Natural killer cell (primary cell): ENCODE measurements around the gene RUNX1. TPM values are rescaled to one million over a fixed set of nuclear protein-coding genes. Genes with fewer than 3 reads are reported as not detected.

ENCODE experiments used
- ATAC-seq, 3 donors: fragments of 150-1000 bp in 2 of 3; fragments of 200-7000 bp in 1 of 3; cut with Tn5 transposase; 1 replicate in 1 of 3; 2 replicates in 2 of 3; pipeline ENCODE4 v1.10.0; 2021; ENCODE audit warnings: mild to moderate bottlenecking in 2 of 3, moderate library complexity in 2 of 3
- DNase-seq, 2 donors: peaks; one replicate each; pipeline versions ENCODE4 v3.0.0 to v3.0.0-alpha.2; 2013 to 2021; ENCODE audit warnings: mixed read lengths in 1 of 2
- H3K27ac ChIP-seq: one replicate; pipeline ENCODE4 v1.5.1; 2013; ENCODE audit warnings: mild to moderate bottlenecking, low read length
- H3K27me3 ChIP-seq: one replicate; pipeline ENCODE4 v1.6.1; 2013; ENCODE audit warnings: low read length; ENCODE audit not compliant: control insufficient read depth, insufficient read depth
- H3K36me3 ChIP-seq: one replicate; pipeline ENCODE4 v1.6.1; 2013; ENCODE audit warnings: low read length; ENCODE audit not compliant: control insufficient read depth, insufficient read depth
- H3K4me1 ChIP-seq: one replicate; pipeline ENCODE4 v1.6.1; 2013; ENCODE audit warnings: low read length; ENCODE audit not compliant: control insufficient read depth, insufficient read depth
- H3K4me3 ChIP-seq: one replicate; pipeline ENCODE4 v1.5.1; 2013; ENCODE audit warnings: low read length
- H3K9me3 ChIP-seq: one replicate; pipeline ENCODE4 v1.6.1; 2013; ENCODE audit warnings: low read length; ENCODE audit not compliant: control insufficient read depth, insufficient read depth
- H3K27ac Mint-ChIP-seq, 2 donors: one replicate each; pipeline ENCODE4 v1.8.0; 2022; ENCODE audit warnings: mild to moderate bottlenecking in 2 of 2, mixed read lengths in 2 of 2, moderate library complexity in 1 of 2
- H3K27me3 Mint-ChIP-seq, 2 donors: one replicate each; pipeline ENCODE4 v1.8.0; 2022; ENCODE audit warnings: low read depth in 2 of 2, mixed read lengths in 2 of 2
- H3K36me3 Mint-ChIP-seq: one replicate; pipeline ENCODE4 v1.8.0; 2022; ENCODE audit warnings: mixed read lengths
- H3K4me1 Mint-ChIP-seq, 2 donors: one replicate each; pipeline ENCODE4 v1.8.0; 2022; ENCODE audit warnings: mixed read lengths in 2 of 2
- H3K4me3 Mint-ChIP-seq: one replicate; pipeline ENCODE4 v1.8.0; 2022; ENCODE audit warnings: mild to moderate bottlenecking, moderate library complexity, mixed read lengths
- H3K9me3 Mint-ChIP-seq, 2 donors: one replicate each; pipeline ENCODE4 v1.8.0; 2022; ENCODE audit warnings: mixed read lengths in 2 of 2
- CTCF ChIP-seq: fragments of 200-600 bp; IDR thresholded peaks from one replicate; pipeline ENCODE4 v1.8.0; 2022; ENCODE audit warnings: antibody characterized with exemption
- WGBS: methylation state at CpG from one replicate; pipeline ENCODE4 v1.1.7; 2013; ENCODE audit warnings: missing lambda C conversion rate; ENCODE audit not compliant: insufficient coverage; 5-methylcytosine and 5-hydroxymethylcytosine counted together
- intact Hi-C: fragments of 100-400 bp; cut with micrococcal nuclease; formaldehyde crosslinking; loops from one replicate; pipeline ENCODE4 v1.14.2; 2022
- total RNA-seq, 4 donors: library from RNA; stranded (reverse); fragments of 120-200 nt in 1 of 4; gene quantifications; one replicate each; pipeline versions ENCODE4 v1.2.3 to v1.2.4, GENCODE V29; 2013 to 2022

The RUNX1 gene
- total RNA-seq, 3 donors from 2014 or later (not counting 1 experiment from before 2014, with no cell fraction given): 62.1 to 171 (median 98.2) TPM

GRCh38 chr21:35081861-35082260 lies 32.8 kb upstream of the RUNX1 start:
- Histone ChIP-seq H3K9me3 (no peaks in the 10 kb centered on the region), H3K36me3 (no peaks in the 10 kb centered on the region), H3K27me3 (no peaks in the 10 kb centered on the region), H3K4me1 (no peaks in the 10 kb centered on the region), H3K4me3 (no peak overlapping the region), H3K27ac (no peak overlapping the region)
- Mint-ChIP-seq H3K9me3 (peaks cover 0 to 2% of the 10 kb centered on the region in 2 donors), H3K36me3 (no peaks in the 10 kb centered on the region), H3K4me1 (peaks cover 0 to 4% of the 10 kb centered on the region in 2 donors), H3K27me3 (no peaks in the 10 kb centered on the region), H3K27ac (no peak overlapping the region), H3K4me3 (no peak overlapping the region)
- intact Hi-C loops: no loop called here
- no peak for TF ChIP-seq CTCF
- 100% methylated on average over 1 of the region's 2 CpGs for WGBS
- ATAC-seq (no peak), DNase-seq (no peak)

- intact Hi-C loops: no loop called here
- no peak for TF ChIP-seq CTCF
- H3K36me3 Mint-ChIP-seq: peaks cover 4% of the 10 kb centered on the region
- H3K27ac Mint-ChIP-seq: no peak overlapping the region
- DNase-seq: no peak
- no peak for ATAC-seq
- Histone ChIP-seq H3K27me3 (no peaks in the 10 kb centered on the region), H3K4me3 (no peak overlapping the region), H3K36me3 (no peaks in the 10 kb centered on the region), H3K27ac (no peak overlapping the region), H3K4me1 (no peaks in the 10 kb centered on the region), H3K9me3 (peaks cover 2% of the 10 kb centered on the region)
- H3K9me3 Mint-ChIP-seq: peaks cover under 1% of the 10 kb centered on the region in 2 donors
- peaks cover 0 to 2% of the 10 kb centered on the region in 2 donors for H3K27me3 Mint-ChIP-seq
- H3K4me3 Mint-ChIP-seq: no peak overlapping the region
- H3K4me1 Mint-ChIP-seq: peaks cover 0 to 4% of the 10 kb centered on the region in 2 donors
- WGBS: 100% methylated on average over 1 of the region's 3 CpGs
Observed at GRCh38 chr21:35079181-35079580, 30.1 kb upstream of the RUNX1 start.

GRCh38 chr21:35077975-35078374 lies 28.9 kb upstream of the RUNX1 start:
- DNase-seq (no peak), ATAC-seq (no peak)
- TF ChIP-seq CTCF: no peak
- intact Hi-C loops: no loop called here
- WGBS: 88% methylated on average over 4 of the region's 4 CpGs
- no peaks in the 10 kb centered on the region for H3K36me3 ChIP-seq
- Mint-ChIP-seq H3K4me3 (no peak overlapping the region), H3K27ac (no peak overlapping the region), H3K27me3 (peaks cover 5 to 7% of the 10 kb centered on the region in 2 donors), H3K9me3 (peaks cover 0 to 5% of the 10 kb centered on the region in 2 donors), H3K36me3 (peaks cover 9% of the 10 kb centered on the region), H3K4me1 (peaks cover 0 to 4% of the 10 kb centered on the region in 2 donors)
- H3K27ac ChIP-seq: no peak overlapping the region
- H3K9me3 ChIP-seq: peaks cover 4% of the 10 kb centered on the region
- no peaks in the 10 kb centered on the region for H3K4me1 ChIP-seq
- H3K27me3 ChIP-seq: no peaks in the 10 kb centered on the region
- no peak overlapping the region for H3K4me3 ChIP-seq

GRCh38 chr21:35077466-35077865 lies 28.4 kb upstream of the RUNX1 start:
- intact Hi-C loops: no loop called here
- ATAC-seq (no peak), DNase-seq (no peak)
- H3K27ac Mint-ChIP-seq: no peak overlapping the region
- WGBS: 98% methylated on average over 4 of the region's 4 CpGs
- no peak for TF ChIP-seq CTCF
- peaks cover 0 to 5% of the 10 kb centered on the region in 2 donors for H3K9me3 Mint-ChIP-seq
- peaks cover 0 to 4% of the 10 kb centered on the region in 2 donors for H3K4me1 Mint-ChIP-seq
- no peaks in the 10 kb centered on the region for H3K4me1 ChIP-seq
- no peak overlapping the region for H3K4me3 ChIP-seq
- H3K27me3 Mint-ChIP-seq: peaks cover 5 to 7% of the 10 kb centered on the region in 2 donors
- peaks cover 4% of the 10 kb centered on the region for H3K9me3 ChIP-seq
- no peak overlapping the region for H3K4me3 Mint-ChIP-seq
- H3K27ac ChIP-seq: no peak overlapping the region
- H3K27me3 ChIP-seq: no peaks in the 10 kb centered on the region
- H3K36me3 ChIP-seq: no peaks in the 10 kb centered on the region
- peaks cover 9% of the 10 kb centered on the region for H3K36me3 Mint-ChIP-seq
